ENCODE results near the gene MAL. TPM values are rescaled to one million over a fixed set of nuclear protein-coding genes. Genes with fewer than 3 reads are reported as not detected.
"Not testable (repeated sequence)": the region's sequence is repeated elsewhere in the genome, so short reads cannot be mapped to it uniquely, and the experiment has no call there.

MAL gene
- total RNA-seq, 1 experiment from 2014 or later, result not detected

DNA sequence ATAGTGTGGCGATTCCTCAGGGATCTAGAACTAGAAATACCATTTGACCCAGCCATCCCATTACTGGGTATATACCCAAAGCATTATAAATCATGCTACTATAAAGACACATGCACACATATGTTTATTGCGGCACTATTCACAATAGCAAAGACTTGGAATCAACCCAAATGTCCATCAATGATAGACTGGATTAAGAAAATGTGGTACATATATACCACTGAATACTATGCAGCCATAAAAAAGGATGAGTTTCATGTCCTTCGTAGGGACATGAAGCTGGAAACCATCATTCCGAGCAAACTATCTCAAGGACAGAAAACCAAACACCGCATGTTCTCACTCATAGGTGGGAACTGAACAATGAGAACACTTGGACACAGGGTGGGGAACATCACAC lies 72.8 kb downstream of the MAL start:
- DNase-seq (ENCODE audit: low spot score), result not testable (repeated sequence)

DNA sequence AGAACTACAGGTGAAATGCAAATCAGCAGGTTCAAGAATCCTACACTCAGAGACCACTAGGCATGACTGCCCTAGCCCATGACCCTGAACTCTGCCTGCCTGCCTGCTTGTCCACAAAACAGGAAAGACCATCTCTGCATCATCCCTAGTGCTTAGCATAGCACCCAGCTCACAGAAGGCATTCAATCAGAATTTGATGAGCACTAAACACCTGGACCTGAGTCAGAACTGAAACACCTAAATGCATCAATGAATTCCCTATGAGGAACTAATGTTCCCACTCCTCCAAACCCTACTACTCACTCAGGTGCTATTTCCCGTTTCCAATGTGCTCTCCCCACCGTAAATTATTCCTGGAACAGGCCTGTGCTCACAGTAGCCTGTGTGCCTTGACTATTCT lies 74.4 kb downstream of the MAL start:
- DNase-seq (ENCODE audit: low spot score), result no peak

Other genes starting within 250 kb of the MAL start
- gene TEKT4, start 154.3 kb upstream of the MAL start, total RNA-seq (2014; rRNA removed; shearing (Covaris generic)), result not detected in 2 replicates
- gene MRPS5, start 96.1 kb downstream of the MAL start, total RNA-seq (2014; rRNA removed; shearing (Covaris generic)), result 44.5 and 55.1 TPM in 2 replicates
- gene ZNF514, start 134.1 kb downstream of the MAL start, total RNA-seq (2014; rRNA removed; shearing (Covaris generic)), result 2.7 and 5.4 TPM in 2 replicates
- 5.0 and 5.6 TPM in 2 replicates for gene ZNF2, start 140.1 kb downstream of the MAL start, total RNA-seq (2014; rRNA removed; shearing (Covaris generic))
- 0.70 and 2.0 TPM in 2 replicates for gene ZNF892, start 181.8 kb downstream of the MAL start, total RNA-seq (2014; rRNA removed; shearing (Covaris generic))
- gene PROM2, start 248.7 kb downstream of the MAL start, total RNA-seq (2014; rRNA removed; shearing (Covaris generic)), result 0.10 and 0.35 TPM in 2 replicates

Data from H4 (cell line).